ENCODE measurements around the gene RAB3GAP1. TPM values are rescaled to one million over a fixed set of nuclear protein-coding genes. Genes with fewer than 3 reads are reported as not detected.

The RAB3GAP1 gene
- total RNA-seq, 3 donors from 2014 or later (not counting 1 experiment from before 2014, with no cell fraction given), result 9.6 to 12.6 (median 9.8) TPM

DNA sequence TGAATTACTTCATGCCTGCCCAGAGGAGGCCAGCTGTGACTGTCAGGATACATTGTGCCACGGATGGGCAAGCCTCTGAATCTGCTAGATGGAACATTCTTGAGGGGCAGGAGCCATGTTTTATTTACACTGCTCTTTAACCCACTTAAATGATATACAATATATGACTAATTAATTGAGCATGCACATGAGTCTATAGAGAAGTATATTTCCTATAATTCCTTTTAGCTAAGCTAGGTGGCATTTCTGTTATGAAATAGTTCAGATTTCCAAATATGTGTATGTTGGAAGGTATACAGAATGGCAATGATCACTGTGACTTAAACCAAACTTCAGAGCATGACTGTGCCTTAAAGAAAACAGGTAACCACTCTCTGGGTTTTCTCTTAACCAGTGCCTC lies 131.7 kb downstream of the RAB3GAP1 start:
- ATAC-seq (no peak), DNase-seq (no peak)
- Histone ChIP-seq H3K9me3 (ENCODE audit: control insufficient read depth, insufficient read depth, low read length) (no peaks in the 10 kb centered on the region), H3K27ac (ENCODE audit: low read length) (no peak overlapping the region), H3K36me3 (ENCODE audit: control insufficient read depth, insufficient read depth, low read length) (no peaks in the 10 kb centered on the region), H3K27me3 (ENCODE audit: control insufficient read depth, insufficient read depth, low read length) (no peaks in the 10 kb centered on the region), H3K4me3 (ENCODE audit: low read length) (no peak overlapping the region), H3K4me1 (ENCODE audit: control insufficient read depth, insufficient read depth, low read length) (no peaks in the 10 kb centered on the region)
- Mint-ChIP-seq H3K27me3 (ENCODE audit: low read depth in 2 of 2) (no peaks in the 10 kb centered on the region), H3K36me3 (peaks cover under 1% of the 10 kb centered on the region), H3K9me3 (no peaks in the 10 kb centered on the region), H3K27ac (no peak overlapping the region), H3K4me1 (no peaks in the 10 kb centered on the region), H3K4me3 (no peak overlapping the region)
- 100% methylated on average over 1 of the region's 1 CpG for WGBS (ENCODE audit: insufficient coverage)
- TF ChIP-seq, protein P1, sequence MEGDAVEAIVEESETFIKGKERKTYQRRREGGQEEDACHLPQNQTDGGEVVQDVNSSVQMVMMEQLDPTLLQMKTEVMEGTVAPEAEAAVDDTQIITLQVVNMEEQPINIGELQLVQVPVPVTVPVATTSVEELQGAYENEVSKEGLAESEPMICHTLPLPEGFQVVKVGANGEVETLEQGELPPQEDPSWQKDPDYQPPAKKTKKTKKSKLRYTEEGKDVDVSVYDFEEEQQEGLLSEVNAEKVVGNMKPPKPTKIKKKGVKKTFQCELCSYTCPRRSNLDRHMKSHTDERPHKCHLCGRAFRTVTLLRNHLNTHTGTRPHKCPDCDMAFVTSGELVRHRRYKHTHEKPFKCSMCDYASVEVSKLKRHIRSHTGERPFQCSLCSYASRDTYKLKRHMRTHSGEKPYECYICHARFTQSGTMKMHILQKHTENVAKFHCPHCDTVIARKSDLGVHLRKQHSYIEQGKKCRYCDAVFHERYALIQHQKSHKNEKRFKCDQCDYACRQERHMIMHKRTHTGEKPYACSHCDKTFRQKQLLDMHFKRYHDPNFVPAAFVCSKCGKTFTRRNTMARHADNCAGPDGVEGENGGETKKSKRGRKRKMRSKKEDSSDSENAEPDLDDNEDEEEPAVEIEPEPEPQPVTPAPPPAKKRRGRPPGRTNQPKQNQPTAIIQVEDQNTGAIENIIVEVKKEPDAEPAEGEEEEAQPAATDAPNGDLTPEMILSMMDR (IDR thresholded peaks at IDR 0.05), result no peak
- intact Hi-C loops (cut with micrococcal nuclease), result no loop called here

DNA sequence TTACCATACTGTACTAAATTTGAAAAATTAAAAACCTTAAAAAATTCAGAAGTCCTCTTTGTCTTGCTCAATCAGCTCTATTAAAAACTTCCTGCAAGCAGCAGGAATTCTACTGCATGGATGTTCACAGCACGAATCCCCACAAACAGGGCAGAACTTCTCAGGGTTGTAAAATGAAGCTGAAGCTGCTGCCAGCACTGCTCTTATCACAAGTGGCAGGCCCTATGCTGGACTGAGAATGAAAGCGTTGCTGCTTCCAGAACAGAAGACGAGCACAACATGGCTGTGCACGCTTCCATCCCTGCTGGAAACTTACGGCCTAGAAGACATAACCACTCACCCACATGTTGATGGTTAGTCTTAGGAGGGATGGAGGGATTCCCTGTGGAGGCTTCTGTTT lies 134.0 kb downstream of the RAB3GAP1 start:
- ATAC-seq (no peak), DNase-seq (no peak)
- WGBS (ENCODE audit: insufficient coverage), result 98% methylated on average over 4 of the region's 5 CpGs
- no peak overlapping the region for H3K27ac ChIP-seq (ENCODE audit: low read length)
- TF ChIP-seq, protein P1 (IDR thresholded peaks at IDR 0.05), result no peak
- H3K27me3 ChIP-seq (ENCODE audit: control insufficient read depth, insufficient read depth, low read length), result no peaks in the 10 kb centered on the region
- H3K9me3 ChIP-seq (ENCODE audit: control insufficient read depth, insufficient read depth, low read length), result no peaks in the 10 kb centered on the region
- Mint-ChIP-seq H3K4me3 (no peak overlapping the region), H3K27ac (no peak overlapping the region), H3K9me3 (peaks cover 5% of the 10 kb centered on the region in 2 donors), H3K4me1 (no peaks in the 10 kb centered on the region), H3K27me3 (ENCODE audit: low read depth in 2 of 2) (no peaks in the 10 kb centered on the region), H3K36me3 (peaks cover 9% of the 10 kb centered on the region)
- no peaks in the 10 kb centered on the region for H3K36me3 ChIP-seq (ENCODE audit: control insufficient read depth, insufficient read depth, low read length)
- H3K4me1 ChIP-seq (ENCODE audit: control insufficient read depth, insufficient read depth, low read length), result no peaks in the 10 kb centered on the region
- no peak overlapping the region for H3K4me3 ChIP-seq (ENCODE audit: low read length)
- intact Hi-C loops (cut with micrococcal nuclease), result no loop called here

DNA sequence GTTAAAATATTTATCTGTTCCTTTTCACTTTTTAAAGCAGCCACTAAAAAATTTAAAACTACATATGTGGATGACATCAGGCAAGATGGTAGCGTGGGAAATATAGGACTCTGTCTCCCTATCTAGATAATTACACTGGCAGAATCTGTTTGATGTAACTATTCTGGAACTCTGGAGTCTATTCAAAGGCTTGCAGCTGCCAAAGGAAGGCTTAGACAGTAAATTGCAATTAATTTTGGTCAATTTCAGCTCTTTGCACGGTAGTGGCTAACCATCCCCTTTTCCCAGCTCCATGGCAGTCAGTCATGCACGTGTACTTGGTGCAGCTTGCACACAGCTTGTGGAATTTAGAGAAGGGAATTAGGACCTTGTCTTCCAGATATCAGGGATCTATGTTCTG lies 135.2 kb downstream of the RAB3GAP1 start:
- no peak overlapping the region for H3K4me3 Mint-ChIP-seq

DNA sequence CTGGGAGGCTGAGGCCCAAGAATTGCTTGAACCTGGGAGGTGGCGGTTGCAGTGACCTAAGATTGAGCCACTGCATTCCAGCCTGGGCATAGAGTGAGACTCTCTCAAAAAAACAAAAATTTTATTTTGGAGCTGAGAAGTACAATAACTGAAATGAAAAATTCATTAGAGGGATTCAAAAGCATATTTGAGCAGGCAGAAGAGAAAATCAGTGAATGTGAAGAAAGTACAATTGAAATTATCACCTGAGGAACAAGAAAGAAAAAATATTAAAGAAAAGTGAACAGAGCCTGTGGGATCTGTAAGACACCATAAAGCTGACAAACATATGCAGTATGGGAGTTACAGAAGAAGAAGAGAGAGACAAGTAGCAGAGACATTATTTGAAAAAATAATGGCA lies 137.1 kb downstream of the RAB3GAP1 start:
- DNase-seq, result no peak
- no peaks in the 10 kb centered on the region for H3K27me3 Mint-ChIP-seq (ENCODE audit: low read depth in 2 of 2)
- no peak for ATAC-seq
- no peaks in the 10 kb centered on the region for H3K36me3 ChIP-seq (ENCODE audit: control insufficient read depth, insufficient read depth, low read length)
- no peaks in the 10 kb centered on the region for H3K4me1 ChIP-seq (ENCODE audit: control insufficient read depth, insufficient read depth, low read length)
- H3K9me3 Mint-ChIP-seq, result peaks cover 5 to 7% of the 10 kb centered on the region in 2 donors
- H3K4me3 ChIP-seq (ENCODE audit: low read length), result no peak overlapping the region
- H3K27ac Mint-ChIP-seq, result no peak overlapping the region
- H3K9me3 ChIP-seq (ENCODE audit: control insufficient read depth, insufficient read depth, low read length), result no peaks in the 10 kb centered on the region
- TF ChIP-seq, protein P1 (IDR thresholded peaks at IDR 0.05), result no peak
- no peak overlapping the region for H3K27ac ChIP-seq (ENCODE audit: low read length)
- H3K36me3 Mint-ChIP-seq, result peaks cover 19% of the 10 kb centered on the region
- WGBS (ENCODE audit: insufficient coverage), result 100% methylated on average over 1 of the region's 1 CpG
- no peaks in the 10 kb centered on the region for H3K4me1 Mint-ChIP-seq
- no peaks in the 10 kb centered on the region for H3K27me3 ChIP-seq (ENCODE audit: control insufficient read depth, insufficient read depth, low read length)
- no peak overlapping the region for H3K4me3 Mint-ChIP-seq
- intact Hi-C loops (cut with micrococcal nuclease), result no loop called here

More for the DNA sequence above, 135.2 kb downstream of the RAB3GAP1 start:
- Histone ChIP-seq H3K9me3 (ENCODE audit: control insufficient read depth, insufficient read depth, low read length) (no peaks in the 10 kb centered on the region), H3K27me3 (ENCODE audit: control insufficient read depth, insufficient read depth, low read length) (no peaks in the 10 kb centered on the region), H3K36me3 (ENCODE audit: control insufficient read depth, insufficient read depth, low read length) (no peaks in the 10 kb centered on the region), H3K4me1 (ENCODE audit: control insufficient read depth, insufficient read depth, low read length) (no peaks in the 10 kb centered on the region), H3K4me3 (ENCODE audit: low read length) (no peak overlapping the region), H3K27ac (ENCODE audit: low read length) (no peak overlapping the region)
- Mint-ChIP-seq H3K27ac (no peak overlapping the region), H3K9me3 (peaks cover 5% of the 10 kb centered on the region in 2 donors), H3K4me1 (no peaks in the 10 kb centered on the region), H3K27me3 (ENCODE audit: low read depth in 2 of 2) (no peaks in the 10 kb centered on the region), H3K36me3 (peaks cover 9% of the 10 kb centered on the region)
- 98% methylated on average over 3 of the region's 3 CpGs for WGBS (ENCODE audit: insufficient coverage)
- intact Hi-C loops (cut with micrococcal nuclease), result no loop called here
- ATAC-seq, result no peak
- no peak for DNase-seq
- TF ChIP-seq, protein P1 (IDR thresholded peaks at IDR 0.05), result no peak

All from natural killer cell (primary cell).